ENCODE results near the gene CHKB. TPM values are rescaled to one million over a fixed set of nuclear protein-coding genes. Genes with fewer than 3 reads are reported as not detected.

The CHKB gene
- total RNA-seq, 1 donor from 2014 or later: 47.0 TPM

DNA sequence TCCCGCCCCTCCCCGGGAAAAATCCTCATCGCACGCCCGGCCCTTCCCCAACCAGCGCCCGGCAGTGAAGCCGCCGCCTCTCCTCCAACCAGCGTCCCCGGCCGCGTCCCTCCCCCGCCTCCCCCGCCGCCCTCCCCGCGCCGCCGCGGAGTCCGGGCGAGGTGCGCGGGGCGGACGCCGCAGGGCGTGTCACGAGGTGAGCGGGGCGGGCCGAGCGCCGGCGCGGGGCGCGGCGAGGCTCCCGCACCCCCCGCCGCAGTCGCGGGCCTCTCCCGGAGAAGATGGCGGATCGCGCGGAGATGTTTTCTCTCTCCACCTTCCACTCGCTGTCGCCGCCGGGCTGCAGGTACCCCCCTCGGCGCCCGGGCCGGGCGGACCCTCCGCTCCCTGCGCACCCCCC is 17.9 kb upstream of the CHKB start, which contains the start of gene MAPK8IP2:
Gene MAPK8IP2 (plus strand): TSS at position 256 of the 400 bp plus-strand sequence. CDS start 26 bp downstream, at position 282.
- no peak for DNase-seq (ENCODE audit: low read depth)

DNA sequence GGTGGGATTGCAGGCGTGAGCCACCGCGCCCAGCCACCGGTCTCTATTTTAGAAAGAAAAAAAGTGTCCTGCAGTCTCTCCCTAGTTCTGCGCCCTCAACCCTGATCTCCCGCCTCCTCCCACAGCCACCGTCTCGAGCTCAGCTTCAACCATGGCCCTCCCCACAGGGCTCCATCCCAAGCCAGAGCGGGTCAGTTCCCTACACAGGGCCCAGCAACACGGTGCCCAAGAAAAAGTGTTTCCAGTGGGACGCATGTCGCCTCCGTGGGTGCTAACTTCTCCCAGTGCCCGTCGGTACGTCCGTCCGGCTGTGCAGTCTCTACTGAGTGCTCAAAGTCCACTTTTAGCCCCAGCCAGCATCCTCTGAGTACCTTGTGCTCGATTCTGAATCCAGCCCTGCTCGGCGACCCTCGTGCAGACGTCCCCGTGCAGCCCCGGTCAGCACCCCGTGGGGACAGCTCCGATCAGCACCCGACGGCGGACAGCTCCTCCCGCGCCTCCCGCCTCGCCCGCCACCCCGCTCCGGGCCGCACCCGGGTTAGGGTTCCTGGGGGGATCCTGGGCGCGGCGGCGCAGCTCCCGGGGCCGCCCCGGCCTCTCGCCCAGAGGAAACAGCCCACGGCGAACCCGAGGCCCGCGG is 17.3 kb upstream of the CHKB start:
- peak; percentile 40 for DNase-seq (ENCODE audit: low read depth)

DNA sequence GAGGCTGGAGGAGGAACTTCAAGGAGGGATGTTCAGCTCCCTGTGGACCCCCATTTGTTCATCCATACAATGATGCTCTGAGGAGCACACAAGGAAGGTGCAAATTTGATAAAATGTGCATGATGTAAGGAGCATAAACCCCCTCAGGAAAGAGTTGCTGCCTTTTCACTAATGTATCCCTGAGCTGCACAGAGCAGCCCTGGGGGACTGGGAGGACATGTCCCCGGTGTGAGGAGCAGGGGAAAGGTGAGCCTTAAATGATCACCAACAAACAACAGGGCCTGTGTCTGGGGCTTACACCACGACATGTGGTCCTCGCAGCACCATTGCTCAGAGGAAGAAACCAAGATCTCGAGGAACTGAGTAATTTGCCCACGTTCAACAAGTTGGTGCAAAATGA is 14.4 kb upstream of the CHKB start:
- DNase-seq (ENCODE audit: low read depth): no peak

DNA sequence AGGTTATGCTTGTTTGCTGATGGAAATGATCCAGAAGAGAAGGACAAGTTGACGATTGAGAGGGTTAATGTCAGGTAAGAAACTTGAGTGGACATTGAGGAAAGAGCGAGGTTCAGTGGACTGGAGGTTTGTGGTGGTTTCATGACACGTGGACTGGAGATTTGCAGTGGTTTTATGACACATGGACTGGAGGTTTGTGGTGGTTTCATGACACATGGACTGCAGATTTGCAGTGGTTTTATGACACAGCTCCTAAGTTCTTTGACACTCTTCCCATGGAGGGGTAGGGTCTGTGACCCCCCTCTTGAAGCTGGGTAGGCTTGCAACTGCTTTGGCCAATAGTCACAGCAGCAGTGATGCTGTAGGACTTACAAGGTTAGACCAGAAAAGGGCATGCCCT is 12.5 kb upstream of the CHKB start:
- peak; percentile 45 for DNase-seq (ENCODE audit: low read depth)

DNA sequence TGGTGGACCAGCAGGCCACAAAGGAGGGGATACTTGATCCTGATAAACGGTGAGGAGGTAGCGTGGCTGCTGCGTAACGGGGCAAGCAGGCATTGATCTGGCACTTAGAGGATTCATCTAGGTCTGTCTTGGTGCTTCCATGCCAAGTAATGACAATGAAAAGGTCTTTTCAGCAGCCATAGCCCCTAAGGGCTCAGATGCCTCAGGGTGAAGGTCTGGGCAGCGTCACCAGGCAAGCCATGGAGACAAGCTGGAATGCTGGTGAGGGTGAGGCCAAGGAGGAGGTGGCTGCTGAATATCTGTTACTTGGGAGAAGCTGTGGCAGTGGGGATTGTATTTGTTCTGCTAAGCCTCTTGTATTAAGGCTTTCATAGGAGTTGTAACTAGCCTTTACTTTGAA is 4.8 kb upstream of the CHKB start:
- no peak for DNase-seq (ENCODE audit: low read depth)

DNA sequence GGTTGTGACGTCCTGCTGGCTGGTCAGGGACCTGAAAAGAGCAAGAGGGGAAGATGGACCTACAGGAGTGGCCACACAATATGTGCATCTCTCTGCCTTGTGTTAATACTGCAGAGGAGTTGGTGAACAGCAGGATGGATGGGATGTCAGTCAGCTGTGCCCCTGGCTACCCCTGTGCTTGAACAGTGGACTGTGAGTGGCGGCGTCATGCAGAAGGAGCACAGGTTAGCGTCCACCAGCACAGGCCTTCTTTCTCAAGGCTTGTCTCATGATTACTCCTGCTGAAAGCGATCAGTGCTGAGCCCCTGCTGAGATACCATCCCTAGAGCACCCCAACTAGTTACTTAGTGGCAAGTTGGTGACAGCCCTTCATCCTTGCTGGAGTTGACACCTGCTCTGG is 3.8 kb upstream of the CHKB start:
- DNase-seq (ENCODE audit: low read depth): no peak

DNA sequence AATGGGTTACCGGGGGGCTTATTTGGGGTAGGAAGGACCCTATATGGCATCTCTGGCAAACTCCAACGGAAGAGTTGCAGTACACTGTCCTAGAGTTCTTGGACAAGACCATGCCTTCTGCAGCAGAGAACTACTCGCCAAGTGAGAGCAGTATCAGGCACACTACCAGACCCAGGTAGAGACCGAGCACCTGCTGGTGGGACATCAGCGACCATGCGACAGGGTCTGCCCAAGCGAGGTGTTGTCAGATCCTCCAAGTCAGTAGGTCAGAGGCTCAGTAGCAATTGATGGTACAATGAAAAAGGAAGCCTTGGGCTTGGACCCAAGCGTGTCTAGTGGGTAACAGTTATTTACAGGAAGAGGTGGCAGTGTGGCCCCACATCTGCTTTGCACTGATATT is 3.1 kb upstream of the CHKB start:
- DNase-seq (ENCODE audit: low read depth): no peak

DNA sequence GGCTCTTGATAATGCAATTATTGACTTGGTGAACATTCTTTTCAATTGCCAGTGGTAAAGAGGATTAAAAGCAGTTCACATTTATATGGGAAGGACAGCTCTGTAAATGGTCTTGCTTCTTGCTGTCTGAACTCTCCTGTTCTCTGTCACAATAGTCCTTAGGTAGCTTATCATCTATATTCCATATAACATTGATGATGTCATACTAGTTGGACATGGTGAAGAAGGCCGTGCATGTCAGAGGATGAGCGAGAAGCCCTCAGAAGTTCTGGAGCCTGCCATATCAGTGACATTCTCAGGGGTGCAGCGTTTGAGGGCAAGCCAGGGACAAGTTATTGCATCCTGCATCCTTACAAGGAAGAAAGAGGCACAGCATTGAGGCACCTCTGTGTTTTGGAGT is 2.6 kb upstream of the CHKB start:
- no peak for DNase-seq (ENCODE audit: low read depth)

DNA sequence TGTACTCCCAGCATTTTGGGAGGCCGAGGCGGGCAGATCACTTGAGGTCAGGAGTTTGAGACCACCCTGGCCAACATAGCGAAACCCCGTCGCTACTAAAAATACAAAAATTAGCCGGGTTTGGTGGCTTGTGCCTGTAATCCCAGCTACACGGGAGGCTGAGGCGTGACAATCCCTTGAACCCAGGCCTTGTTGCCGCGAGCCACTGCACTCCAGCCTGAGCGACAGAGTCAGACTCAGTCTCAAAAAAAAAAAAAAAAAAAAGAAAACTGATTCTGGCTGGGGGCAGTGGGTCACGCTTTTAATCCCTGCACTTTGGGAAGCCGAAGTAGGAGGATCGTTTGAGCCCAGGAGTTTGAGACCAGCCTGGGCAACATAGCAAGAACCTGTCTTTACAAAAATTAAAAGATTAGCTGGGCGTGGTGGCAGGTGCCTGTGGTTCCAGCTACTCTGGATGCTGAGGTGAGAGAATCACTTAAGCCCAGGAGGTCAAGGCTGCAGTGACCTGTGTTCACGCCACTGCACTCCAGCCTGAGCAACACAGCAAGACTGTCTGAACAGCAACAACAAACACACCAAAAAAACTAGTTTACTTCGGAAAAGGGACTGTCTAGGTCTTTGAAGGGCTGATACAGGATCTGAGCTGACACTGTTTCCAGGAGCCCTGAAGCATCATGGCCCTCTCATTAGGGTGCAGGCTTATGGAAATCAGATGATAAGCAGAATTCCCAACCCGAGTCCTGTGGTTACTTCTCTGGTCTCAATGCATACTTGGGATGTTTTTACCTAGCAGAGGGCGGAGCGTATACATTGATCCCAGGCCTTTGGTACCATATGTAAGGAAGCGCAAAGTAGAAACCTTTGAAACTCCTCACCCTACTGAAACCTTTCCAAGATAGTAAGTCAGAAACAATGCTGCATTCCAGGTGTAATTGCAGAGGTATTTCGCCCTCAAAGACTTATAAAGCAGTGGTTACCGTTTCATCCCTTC is 1.8 kb upstream of the CHKB start:
- no peak for DNase-seq (ENCODE audit: low read depth)

DNA sequence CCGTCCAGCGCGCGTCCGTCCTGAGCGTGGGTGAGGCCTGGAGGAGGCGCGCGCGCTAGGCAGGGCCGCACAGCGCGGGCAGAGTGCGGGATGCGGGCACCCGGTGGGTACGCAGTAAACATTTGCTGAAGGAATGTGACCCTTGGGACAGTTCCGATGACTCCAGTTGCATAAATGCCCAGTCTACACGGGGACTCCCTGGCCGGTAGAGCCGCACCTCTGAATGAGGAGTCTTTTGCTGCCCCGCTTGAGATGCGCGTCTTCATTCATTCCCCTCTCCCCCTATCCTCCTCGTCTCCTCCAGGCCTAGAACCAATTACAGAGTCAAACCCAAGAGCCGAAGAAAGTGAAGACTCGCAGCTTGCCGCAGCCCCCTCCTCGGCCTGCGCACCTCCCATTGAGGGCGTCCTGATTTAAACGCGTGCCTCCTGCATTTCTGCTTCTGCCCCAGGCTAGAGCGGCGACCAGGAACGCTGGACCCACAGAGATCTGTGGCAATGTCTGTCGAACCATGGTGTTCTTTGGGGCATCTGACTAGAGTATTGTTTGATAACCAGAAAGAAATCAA is 729 bp upstream of the CHKB start:
- no peak for DNase-seq (ENCODE audit: low read depth)

DNA sequence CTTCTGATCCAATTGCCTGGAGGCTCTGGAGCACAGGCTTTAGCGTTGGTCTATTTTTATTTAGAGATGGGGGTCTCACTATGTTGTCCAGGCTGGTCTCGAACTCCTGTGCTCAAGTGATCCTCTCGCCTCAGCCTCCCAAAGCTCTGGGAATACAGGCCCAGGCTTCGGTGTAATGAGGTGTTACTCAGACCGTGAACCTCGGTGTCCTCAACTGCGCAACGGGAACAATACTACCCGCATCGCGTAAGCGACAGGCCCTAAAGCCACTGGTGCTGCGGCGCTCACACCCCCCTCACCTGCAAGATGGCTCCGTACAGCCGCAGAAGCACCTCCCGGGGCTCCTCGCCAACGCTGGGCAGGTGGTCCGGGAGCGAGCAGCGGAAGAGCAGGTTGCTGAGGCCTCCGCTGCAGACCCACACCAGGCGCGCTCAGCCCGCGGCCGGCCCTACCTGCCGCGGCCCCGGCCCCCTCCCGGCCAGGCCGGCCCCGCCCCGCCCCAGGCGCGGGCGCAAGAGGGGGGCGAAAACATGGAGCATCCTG is 628 bp downstream of the CHKB start:
- DNase-seq (ENCODE audit: low read depth): no peak

DNA sequence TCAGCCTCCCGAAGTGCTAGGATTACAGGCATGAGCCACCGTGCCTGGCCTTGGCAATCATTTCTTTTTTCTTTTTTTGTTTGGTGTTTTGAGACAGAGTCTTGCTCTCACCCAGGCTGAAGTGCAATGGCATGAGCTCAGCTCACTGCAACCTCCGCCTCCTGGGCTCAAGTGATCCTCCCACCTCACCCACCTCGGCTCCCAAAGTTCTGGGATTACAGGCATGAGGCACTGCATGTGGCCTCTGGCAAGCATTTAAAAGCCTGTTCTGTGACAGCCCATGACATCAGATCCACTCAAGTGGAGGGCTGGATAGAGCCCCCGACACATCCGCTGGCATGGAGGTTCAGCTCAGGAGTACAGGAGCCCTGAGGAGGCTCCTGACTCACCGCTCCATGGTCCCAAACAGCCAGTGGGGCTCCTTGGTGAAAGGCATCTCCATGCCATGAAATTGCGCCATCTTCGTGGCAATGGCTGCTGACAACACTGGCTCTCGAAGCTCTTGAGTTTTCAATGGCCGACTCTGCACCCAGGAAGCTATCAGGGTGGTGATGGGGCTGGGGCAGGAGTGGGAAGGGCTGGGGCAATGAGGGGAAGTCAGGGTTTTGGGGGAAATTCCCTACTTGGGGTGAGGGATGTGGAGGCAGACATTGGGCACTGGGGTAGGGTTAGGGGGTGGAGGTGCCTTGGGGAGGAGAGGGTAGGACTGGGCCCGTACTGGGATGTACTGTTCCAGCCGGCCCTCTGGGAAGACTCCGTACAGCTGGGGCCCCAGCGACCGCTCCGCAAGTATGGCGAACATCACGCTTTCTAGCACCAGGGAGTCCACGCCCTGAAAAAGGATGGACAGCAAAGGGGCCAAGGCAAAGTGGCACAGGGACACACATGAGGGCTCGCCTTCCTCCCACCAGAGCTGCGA is 1.4 kb downstream of the CHKB start:
- no peak for DNase-seq (ENCODE audit: low read depth)

DNA sequence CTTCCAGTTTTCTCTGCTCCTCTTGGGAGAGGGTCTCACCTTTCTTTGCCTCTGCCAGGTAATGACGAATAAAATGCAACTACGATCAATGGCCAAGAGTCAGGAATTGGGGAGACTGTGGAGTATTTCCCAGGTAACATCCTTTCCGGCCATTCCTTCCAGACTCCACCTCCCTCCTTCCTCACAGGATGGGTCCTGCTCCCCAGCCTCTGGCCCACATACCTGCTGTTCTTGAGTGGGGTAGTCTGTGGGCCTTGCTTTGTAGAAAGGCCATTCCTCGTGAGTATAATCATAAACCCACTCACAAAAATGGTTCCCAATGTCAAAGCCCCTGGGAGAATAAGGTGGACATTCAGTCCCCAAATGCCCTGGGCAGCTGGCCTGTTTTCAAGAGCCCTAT is 2.9 kb downstream of the CHKB start:
- no peak for DNase-seq (ENCODE audit: low read depth)

DNA sequence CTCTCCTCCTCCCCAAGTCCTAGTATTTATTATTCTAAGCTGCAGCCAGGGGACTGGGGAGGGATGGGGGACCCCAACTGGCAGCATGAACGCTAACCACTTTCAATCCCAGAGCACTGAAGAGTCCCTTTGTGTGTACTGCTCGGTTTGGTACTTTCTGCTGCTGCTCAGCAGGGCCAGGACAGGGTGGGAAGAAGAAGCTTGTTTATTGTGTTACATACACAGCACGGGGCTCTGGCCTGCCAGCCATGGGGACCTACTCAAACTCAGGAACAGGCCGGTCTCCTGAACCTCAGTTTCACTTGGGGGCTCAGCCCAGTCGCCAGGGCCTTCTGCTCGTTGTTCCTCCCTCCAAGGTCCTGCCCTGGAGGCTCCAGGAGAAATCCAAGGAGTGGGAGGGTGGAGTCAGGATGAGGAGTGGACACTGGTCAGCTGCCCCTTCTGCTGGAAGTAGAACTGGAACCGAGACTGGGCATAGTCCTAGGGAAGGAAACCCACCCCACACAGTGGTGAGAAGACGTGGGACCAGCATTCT is 3.8 kb downstream of the CHKB start:
- DNase-seq (ENCODE audit: low read depth): no peak

DNA sequence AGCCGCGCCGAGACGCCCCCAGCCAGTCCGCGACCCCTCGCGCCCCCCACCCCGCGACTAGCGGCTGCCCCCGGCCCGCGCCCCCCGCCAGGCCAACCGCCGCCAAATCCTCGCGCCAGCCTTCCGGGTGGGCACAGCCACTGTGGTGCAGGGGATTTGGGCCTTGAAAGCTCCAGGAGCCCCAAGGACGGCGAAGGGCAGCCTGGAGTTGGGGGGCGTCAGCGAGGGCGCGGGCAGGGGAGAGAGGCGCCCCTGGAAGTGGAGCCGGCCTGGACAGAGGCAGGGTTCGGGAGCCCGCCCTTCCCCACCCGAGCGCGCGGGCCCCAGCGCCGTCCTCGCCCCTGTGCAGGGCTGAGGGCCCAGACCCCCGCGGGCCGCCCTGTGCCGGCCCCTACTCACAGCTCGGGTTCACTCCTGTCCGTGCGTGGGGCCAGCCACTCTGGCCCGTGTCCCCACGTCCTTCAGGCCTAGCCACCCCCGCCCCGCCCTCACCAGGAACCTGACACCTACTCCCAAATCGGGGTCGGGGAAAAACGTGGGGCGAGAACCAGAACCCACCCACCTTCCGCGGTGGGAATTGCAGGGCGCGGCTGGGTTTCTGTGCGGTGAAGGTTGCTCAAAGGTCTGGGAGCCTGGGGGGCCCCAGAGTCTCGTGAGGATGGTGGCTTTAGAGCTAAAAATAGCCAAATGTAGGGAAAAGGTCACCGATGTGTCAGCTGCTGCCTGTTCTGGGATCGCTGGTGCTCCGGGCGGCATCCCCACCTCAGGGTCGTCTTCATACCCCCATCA is 4.5 kb downstream of the CHKB start, which contains the start of gene CPT1B:
Gene CPT1B (minus strand): TSS at position 441 of the 789 bp plus-strand sequence. CDS start 512 bp downstream, outside the sequence.
- DNase-seq (ENCODE audit: low read depth): peak; percentile 61

DNA sequence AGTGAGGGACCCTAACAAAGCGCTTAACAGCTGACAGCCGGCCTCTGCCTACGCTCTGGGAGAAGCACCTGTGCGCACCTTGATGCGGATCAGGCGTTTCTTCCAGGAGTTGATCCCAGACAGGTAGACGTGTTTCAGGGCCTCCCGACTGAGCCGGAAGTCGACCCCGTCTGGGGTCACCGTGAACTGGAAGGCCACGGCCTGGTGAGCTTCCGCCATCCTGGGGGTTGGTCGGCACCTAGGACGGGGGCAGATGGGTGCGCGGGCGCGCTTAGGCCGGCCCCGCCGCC is 5.0 kb downstream of the CHKB start:
- DNase-seq (ENCODE audit: low read depth): no peak

DNA sequence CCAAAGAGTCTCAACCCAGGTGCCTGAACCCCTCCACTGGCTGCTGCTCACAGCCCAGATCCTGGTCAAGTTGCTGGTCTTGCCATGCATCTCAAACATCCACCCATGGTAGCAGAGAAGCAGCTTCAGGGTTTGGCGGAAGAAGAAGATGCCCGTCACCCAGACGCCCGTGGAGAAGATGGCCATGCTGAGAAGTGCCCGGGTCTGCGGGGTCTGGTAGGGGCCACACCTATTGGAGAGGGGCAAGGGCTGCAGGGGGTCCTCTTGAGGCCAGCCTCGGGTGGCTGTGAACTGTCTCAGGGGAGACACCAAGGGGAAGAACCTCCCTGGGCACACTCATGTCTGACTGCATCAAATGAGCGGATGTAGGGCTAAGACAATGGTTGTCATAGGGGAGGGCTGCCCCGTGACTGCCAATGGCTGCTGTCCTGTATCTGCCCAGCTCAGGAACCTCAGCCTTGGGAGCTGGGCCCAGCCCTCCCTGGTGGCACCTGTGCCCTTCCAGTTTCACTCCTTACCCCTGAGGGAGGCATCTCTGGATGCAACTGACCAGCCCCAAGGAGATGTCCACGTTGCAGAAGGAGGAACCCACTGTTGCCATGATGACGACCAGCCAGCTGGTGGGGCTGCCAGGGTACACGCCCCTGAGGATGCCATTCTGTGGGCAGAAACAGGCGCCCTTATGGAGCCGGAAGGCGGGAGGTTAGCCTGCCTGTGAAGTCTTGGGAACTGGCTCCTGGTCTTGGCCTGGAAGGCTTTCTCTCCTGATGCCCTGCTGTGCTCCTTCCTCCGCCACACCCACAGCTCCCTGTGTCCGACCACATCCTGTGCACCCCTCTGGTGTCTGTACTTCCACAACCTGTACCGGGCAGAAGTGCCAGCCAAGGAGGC is 5.6 kb downstream of the CHKB start:
- DNase-seq (ENCODE audit: low read depth): no peak

DNA sequence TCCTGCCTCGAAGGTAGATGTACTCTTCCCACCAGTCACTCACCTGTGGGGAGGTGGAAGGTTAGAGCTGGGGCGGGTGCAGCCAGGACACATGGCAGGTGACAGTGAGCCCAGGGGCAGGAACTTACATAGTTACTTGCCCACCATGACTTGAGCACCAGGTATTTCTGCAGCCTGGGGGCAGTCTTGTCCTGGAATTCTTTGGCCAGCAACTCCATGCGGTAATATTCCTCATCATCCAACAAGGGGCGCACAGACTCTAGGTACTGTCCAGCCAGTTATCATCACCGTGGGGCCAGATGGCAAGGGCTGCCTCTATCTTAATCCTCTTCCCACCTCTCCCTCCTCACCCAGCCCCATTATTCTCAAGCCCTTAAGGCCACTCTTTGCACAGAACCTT is 6.6 kb downstream of the CHKB start:
- no peak for DNase-seq (ENCODE audit: low read depth)

Measured in myocyte (in vitro differentiated cells).